Stimulated activated naive CD8-positive, alpha-beta T cell treated with anti-CD3 and anti-CD28 coated beads, Interleukin-15, Interleukin-2, amounts not matched to agents 100 U/mL and 50 U/mL, for 24 hours (primary cell): ENCODE results near the gene LMNA.
A peak's percentile ranks its signal among the peaks of the same experiment; 100 is the strongest.
"Not testable (repeated sequence)": the region's sequence is repeated elsewhere in the genome, so short reads cannot be mapped to it uniquely, and the experiment has no call there.

Experiments
- ATAC-seq: fragments of 150-1000 bp; cut with Tn5 transposase; one replicate; pipeline ENCODE4 v1.10.0; 2021
- DNase-seq: peaks from one replicate; pipeline ENCODE4 v3.0.0; 2021

The LMNA gene

DNA sequence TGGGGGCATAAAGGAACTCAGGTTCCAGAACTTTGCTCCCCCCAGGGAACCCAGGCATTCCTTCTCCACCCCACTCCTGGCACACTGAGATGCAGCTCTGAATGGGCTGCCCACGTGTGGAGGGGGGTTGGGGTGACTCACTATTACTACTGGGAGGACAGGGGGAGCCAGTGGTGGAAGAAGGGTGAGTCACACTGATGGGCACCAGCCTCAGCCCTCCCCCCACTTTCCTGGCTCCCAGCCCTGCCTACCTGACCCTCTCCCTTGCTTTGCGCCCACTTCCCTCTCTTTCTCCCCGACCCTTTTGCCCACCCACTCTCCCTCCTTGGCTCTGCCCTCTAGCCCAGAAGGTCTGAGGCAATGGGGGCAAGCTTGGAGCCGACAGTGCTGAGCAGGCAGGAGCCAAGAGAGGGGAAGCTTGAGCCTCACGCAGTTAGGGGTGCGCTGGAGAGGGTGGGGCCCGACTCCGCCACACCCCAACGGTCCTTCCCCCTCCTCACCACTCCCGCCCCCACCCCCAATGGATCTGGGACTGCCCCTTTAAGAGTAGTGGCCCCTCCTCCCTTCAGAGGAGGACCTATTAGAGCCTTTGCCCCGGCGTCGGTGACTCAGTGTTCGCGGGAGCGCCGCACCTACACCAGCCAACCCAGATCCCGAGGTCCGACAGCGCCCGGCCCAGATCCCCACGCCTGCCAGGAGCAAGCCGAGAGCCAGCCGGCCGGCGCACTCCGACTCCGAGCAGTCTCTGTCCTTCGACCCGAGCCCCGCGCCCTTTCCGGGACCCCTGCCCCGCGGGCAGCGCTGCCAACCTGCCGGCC is at the start of gene LMNA:
LMNA (plus strand) TSS at position 611 of the 818 bp plus-strand sequence. CDS start 208 bp downstream, outside the sequence.
- peak; percentile 88 for ATAC-seq
- DNase-seq = peak; percentile 84

DNA sequence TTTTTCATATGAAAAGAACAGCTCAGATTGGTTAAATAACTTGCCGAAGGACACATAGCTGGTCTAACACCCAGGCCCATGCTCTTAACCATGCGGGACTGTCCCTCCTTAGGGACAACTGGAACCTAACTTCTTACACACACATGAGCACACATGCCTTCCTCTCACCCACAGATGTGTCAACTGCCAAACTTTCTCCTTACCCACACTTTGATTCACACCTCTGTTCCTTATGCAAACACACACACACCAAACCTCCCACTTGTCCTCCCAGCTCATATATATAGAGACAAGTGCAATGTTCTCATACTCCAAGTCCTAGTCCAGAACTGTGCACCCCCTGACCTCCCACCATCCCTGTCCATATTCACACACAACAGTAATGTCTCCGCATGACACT is 49.3 kb upstream of the LMNA start:
- ATAC-seq (peak; percentile 44), DNase-seq (no peak)

DNA sequence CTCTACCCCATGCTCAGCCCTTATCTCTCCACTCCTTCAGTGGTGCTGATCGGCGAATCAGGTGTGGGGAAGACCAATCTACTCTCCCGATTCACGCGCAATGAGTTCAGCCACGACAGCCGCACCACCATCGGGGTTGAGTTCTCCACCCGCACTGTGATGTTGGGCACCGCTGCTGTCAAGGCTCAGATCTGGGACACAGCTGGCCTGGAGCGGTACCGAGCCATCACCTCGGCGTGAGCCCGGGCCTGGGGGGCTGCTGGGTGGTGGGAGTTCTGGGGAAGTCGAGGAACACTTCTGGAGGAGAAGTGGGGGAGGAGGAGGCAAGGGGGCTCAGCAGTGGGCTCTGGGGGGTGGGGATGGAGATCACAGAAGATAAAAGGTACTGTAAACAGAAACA is 48.6 kb upstream of the LMNA start:
- no peak for ATAC-seq
- no peak for DNase-seq

DNA sequence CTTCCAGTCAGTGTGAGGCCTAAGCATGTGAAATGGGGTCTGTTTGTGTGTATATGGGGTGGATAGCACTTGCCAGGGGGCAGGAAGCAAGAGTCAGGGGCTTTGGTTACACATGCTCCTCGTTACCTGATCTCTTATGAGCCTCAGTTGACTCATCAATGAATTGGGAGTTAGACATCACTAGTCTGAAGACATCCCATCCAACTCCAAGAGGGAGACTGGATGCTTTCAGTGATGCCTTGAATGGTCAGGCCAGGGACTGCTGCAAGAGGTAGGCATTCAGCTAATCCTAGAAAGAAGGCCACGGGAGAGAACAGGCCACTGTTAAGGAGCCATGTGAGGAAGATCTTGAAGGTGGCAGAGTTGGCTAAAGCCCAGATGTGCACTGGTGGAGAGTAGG is 47.2 kb upstream of the LMNA start:
- ATAC-seq = no peak

DNA sequence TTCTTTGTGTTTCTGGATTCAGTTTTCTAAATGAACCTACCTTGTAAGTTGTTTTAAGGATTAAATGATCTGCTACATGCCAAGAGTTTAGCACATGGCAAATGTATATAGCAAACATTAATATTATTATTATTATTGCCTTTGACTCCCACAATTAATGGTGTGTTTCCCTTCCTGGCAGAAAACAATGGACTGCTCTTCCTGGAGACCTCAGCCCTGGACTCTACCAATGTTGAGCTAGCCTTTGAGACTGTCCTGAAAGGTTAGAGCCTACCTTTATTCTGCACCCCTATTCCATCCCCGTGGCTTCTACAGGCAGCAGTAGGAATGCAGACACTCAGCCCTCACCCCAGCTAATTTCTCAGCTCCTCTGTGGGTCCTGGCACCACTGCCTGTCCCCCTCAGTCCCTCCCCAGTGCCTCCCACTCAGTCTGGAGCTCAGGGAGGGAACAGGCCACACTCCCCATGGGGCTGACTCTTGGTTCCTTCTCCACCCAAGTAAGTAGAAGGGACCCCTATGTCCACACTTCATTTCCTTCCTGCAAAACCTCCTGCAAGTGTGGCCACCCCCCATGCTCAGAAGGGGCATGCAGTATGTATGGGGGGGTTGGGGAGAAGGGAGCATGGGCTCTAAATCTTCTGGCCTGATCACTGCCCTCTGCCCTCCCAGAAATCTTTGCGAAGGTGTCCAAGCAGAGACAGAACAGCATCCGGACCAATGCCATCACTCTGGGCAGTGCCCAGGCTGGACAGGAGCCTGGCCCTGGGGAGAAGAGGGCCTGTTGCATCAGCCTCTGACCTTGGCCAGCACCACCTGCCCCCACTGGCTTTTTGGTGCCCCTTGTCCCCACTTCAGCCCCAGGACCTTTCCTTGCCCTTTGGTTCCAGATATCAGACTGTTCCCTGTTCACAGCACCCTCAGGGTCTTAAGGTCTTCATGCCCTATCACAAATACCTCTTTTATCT is 44.7 kb upstream of the LMNA start:
- ATAC-seq (no peak), DNase-seq (no peak)

More for the DNA sequence above, 47.2 kb upstream of the LMNA start:
- DNase-seq = no peak

DNA sequence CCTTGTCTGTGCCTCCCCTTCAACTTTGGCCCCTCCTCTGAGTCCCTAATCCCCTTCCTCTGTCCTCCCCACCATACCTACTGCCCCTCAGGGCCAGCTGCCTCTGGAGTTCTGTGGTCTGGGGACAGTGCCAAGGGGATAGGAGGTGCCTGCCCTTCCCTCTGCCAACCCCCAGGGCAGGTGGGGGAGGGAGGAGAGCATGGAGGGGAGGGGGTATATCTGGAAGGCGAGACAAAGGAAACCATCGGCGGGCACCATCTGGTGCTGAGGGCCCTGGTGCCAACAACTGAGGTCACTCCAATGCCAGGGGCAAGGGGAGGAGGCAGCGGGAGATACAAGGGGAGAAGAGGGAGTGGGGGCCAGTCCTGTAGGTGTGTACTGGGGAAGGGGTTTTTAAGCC is 44.0 kb upstream of the LMNA start:
- no peak for DNase-seq
- ATAC-seq = no peak

DNA sequence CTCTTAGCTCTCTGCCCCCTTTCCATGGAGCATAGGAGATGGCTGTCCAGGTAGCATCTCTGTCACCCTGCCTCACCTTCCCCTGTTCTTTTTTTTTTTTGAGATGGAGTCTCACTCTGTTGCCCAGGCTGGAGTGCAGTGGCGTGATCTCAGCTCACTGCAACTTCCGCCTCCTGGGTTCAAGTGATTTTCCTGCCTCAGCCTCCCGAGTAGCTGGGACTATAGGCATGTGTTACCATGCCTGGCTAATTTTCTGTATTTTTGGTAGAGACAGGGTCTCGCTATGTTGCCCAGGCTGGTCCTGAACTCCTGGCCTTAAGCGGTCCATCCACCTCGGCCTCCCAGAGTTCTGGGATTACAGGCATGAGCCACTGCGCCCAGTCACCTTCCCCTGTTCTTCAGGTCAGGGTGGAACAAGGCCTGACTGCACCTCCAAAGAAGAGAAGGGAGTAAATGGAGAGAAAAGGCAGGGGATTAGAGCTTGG is 43.1 kb upstream of the LMNA start:
- not testable (repeated sequence) for DNase-seq, ATAC-seq

DNA sequence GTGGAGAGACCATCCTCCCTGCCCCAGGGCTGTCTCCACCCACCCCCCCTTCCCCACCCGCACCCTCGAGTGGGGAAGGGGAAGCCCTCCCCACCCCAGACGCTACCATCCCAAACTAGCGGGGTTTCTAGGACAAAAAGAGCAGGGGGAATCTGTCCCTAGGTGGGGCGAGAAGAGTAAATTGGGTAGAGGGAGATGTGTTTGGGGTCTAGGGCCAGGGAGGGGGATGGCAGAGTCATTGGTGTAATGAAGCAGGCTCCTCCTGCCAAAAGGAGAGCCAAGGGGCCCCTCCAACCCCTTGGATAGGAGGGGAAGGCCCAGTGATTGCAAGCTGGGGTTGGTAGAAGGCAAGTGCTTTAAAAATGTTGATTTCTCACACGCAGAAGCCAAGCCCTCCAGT is 42.3 kb upstream of the LMNA start:
- no peak for ATAC-seq
- DNase-seq = no peak

DNA sequence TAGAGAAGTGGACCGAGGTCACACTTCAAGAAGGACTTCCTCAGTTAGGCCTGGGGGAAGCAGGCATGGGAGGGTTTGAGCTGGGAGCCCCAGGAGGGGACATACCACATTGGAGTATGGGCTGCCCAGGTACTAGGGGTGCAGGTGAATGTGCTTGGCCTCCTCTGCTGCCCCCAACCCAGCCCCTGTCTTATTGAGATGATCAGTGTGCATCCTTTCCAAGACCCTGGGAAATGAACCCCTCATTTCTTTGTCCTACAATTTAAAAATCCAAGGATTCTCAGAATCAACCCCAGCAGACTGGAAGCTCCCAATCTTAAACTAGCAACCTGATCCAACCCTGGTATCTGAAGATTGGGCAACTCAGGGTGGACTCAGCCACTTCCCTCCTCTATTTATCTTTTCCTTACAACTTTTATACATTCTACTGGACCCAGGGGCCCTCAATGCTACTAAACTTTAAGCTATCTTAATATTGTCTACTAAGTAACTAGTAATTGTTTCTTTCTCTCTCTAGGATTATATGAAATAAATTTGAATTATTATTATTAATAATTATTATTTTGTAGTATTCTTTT is 41.3 kb upstream of the LMNA start:
- DNase-seq (no peak), ATAC-seq (no peak)

DNA sequence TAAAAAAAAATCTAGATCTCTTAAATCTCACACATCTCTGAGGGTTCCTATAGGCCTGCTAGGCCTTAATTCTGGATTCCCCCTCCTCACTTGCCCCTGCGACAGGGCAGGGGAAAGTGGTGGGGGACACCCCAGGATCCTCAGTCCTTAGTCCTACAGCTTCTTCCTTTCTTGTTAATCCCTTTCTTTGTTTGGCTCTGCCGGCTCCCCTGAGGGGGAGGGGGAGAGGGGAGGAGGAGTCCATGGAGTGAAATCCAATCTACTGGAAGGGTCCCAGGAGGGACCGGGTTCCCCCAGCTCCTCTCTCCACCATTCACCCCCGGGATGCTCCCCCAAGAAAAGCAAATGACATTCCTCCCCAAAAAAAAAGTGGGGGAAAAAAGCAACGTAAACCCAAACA is 40.8 kb upstream of the LMNA start:
- ATAC-seq (no peak), DNase-seq (no peak)

DNA sequence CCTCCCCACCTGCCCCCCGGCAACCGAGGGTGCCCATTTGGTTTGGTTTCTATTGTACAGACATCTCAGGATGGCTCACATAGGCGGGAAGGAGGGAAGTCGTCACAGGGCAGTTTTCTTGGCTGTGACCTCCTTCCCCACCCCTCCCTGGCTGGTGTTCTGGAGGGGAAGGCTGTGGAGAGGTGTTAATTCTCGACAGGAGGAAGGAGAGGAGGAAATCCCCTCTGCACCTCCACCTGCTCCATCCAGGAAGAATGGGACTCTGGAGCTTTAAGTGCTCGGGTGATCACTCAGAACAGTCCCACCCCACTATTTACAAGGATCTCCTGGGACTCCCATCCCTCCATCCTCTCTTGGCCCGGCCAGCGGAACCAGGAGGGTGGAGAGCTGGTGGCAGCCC is 39.9 kb upstream of the LMNA start:
- ATAC-seq = no peak
- no peak for DNase-seq

DNA sequence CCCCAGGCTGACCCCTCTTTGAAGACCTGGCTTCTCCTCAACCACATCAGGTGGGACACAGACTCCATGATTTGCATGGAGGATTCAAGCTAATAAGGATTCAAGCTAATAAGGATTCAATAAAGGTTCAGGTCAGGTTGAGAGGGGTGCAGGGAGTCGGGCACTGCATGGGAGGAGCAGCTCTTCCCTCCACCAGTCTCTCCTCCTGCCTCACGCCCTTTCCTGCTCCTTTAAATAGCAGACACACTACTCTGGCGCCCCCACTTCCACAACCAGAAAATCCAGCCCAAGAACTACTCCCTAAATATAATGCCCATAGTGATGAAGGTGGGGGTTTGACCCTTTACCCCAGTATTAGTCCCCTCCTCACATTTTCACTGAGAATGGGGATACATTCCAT is 39.3 kb upstream of the LMNA start:
- ATAC-seq (no peak), DNase-seq (no peak)

DNA sequence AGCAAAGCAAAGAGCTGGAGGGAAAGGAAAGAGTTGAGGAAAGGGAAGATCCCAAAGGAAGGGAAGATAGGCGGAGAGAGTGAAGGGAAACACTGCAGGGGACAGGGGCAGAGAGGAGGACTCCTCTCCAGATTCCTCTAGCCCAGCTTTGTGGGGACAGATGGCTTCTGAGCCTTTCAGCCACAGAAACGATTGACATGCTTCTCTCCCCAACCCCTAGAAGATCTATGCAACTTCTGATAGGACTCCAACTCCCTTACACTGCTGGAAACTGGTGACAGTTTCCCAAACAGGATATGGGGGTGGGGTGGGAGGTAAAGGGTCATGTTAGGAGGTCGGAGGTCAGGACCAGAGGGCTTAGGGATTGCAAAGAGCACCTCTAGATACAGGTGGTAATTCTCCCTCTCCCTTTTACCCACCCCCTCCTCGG is 38.7 kb upstream of the LMNA start:
- DNase-seq (no peak), ATAC-seq (no peak)

DNA sequence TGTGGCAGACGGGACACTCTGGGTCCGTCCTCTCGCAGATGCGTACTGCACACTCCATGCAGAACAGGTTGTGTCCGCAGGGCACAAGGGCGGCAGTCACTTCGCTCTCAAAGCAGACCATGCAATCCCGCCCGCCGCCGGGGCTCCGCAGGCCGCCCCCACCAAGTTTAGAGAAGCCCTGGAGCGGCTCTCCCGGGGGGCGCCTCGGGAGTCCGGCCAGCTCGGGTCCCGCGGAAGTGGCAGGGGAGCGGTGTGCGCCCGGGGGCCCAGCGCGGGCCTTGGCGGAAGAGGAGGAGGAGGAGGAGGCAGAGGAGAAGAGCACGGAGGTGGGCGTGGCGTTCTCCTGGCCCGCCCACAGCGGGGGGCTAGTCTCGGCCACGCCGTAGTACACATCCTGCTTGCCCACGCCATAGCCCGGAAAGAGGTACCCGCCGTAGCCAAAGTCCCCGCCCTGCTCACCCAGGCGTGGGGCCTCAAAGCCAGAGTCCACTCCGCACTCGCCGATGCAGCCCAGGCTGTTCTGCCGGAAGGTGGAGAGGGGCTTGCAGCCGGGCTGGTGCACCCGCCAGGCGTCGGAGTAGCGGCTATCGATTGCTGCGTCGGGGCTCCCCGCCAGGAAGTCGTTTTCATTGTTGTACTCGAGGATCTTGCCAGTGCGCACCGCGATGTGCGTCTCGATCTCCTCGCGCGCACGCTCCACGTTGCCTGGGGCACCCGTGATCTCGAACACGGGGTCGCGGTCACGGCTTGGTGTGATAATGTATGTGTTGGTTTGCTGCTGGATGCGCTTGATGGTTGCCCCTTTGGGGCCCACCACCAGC is 37.7 kb upstream of the LMNA start:
- no peak for DNase-seq
- peak; percentile 66 for ATAC-seq

DNA sequence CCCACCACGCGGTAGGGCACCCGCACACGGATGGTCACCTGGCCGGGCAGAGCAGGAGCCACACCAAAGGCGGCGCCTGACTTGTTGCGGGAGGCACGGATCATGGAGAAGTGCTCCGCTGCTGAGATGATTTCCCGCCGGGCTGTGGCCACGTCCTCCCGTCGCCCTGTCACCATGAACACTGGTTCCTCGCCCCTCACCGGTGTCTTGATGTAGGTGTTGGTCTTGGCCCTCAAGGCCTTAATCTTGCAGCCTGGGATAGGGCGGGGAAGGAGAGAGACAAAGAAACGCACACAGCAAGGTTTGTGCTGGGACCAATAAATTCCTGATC is 37.1 kb upstream of the LMNA start:
- no peak for DNase-seq

DNA sequence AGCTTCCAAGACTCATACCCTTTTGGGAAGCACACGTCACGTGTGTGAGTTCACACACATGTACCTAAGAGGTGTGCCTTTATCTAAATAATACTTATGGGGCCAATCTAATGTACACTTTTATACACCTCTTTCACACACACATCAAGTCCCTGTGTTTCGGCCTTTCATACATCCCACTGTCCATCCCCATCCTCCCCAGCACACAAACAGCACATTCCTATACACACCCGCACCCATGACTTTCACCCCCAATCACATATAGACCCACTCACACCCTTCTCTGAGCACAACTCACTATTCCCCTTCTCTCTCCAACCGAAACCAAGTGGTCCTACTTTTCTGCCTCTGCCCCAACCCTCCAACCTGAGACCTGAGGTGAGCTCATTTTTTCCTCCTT is 35.8 kb upstream of the LMNA start:
- no peak for ATAC-seq
- no peak for DNase-seq

More for the DNA sequence above, 37.1 kb upstream of the LMNA start:
- ATAC-seq = no peak

DNA sequence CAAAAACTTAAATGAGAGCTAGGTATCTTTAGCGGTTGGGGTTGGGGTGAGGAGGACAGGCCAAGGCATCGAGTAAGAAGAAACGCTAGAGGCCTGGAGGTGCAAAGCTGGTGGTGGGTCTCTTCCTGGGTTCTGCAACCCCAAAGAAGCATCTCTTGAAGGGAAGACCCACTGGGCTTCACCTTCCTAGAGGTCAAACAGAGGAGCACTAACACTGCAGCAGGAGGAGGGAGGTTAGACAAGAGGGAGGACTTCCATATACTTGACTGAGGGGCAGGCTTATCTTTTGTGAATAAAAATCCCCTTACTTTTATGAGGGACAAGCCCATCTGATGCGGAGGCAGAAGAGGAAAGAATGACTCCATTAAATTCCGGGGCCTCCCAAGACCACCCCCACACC is 34.7 kb upstream of the LMNA start:
- no peak for ATAC-seq
- DNase-seq = no peak

DNA sequence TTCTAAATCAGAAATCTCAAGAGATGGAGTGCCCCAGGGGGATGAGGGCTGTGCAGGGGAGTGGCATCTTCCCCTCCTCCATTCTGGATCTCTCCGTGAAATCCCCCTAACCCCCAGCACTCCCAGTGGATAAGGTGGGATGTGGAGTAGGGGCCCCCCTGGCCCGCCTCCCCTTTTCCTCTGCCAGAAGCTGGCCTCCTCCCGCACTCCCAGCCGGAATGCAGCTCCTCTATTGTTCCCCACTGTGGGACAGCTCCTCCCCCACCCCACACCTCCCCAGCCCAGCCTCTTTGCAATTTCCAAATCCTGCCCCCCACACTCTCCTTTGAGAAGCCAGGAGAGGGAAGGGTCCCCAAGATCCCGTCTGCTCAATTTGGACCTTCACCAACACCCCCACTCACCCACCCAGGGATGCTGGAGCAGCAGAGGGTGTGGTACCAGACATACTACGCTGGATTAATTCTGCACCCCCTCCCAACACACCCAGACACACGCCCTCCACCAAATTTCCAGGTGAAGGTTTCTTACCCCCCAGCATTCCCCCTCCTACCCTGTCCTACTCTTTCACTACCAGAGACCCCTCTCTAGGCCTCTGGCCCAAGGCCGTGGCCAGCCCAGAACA is 34.2 kb upstream of the LMNA start:
- DNase-seq = no peak
- ATAC-seq = no peak

DNA sequence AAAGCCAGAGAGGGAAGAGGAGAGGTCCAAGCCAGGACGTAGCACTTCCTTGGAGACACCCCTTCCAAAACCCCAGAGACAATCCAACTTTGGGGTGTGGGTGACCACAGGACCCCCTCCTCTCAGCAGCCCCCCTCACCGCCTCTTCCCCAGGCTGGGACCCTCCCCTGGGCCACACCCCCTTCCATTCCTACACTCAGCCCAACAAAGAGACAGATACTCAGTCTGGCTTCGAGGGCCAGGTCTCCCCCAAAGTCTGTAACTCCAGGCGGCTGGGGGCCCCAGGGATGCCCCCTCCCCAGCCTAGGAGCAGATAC is 33.7 kb upstream of the LMNA start:
- ATAC-seq (no peak), DNase-seq (no peak)

DNA sequence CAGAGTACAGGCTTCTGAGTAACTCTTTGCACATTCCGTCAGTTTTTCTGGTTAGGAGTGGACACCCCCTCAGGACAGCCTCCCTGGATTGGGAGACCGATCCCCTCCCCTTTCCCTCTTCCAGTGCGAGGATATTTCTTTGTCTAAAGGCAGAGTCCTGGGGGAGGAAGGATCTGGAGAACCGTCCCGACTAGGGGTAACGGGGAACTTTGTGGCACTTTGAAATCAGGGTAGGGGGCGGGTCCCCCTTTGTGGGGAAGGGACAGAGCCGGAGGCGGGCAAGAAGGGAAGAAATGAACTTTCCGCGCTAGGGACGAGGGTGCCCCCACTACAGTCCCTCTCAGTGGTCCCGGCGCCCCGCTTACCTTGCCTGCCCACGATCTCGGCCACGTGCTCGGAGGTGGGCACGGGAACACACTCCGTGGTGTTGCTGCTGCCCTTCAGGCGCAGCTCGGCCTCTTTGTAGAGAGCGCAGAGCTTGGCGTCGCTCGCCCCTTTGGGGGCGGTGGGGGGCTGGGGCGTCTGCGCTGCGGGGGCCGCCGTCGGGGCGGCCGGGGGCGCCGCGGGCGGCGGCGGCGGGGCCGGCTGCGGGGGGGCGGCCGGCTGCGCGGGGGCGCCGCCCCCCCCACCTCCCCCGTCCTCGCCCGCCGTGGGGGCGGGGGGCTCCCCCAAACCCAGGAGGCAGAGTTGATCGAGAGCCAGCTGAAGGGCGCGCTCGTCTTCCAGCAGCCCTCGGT is 33.2 kb upstream of the LMNA start:
- DNase-seq (no peak), ATAC-seq (no peak)

DNA sequence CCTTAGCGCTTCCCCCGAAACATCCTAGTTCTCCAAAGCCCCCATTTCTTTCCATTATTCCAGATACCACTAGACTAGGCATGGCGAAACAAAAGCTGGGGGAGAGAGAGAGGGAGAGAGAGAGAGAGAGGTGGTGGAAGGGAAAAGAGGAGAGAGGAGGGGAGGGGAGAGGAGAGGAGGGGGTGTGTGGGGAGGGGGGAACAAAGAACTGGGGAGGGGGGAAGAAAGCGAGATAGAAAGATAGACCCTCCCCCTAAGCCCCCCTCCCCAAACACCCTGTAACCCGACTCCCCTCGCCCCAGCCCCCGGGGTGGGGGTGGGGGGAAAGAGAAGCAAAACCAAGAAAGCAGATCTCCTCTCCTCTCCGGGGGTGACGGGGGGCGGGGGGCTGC is 32.6 kb upstream of the LMNA start:
- DNase-seq (no peak), ATAC-seq (no peak)
